HuH-7.5 (cell line): ENCODE results near the gene MINAR2.

Experiments
- DNase-seq: peaks from one replicate; pipeline ENCODE4 v3.0.0; 2011; ENCODE audit warnings: low spot score

Gene MINAR2

GRCh38 chr5:129771058-129771838 is 23.4 kb downstream of the MINAR2 start:
- DNase-seq = peak; percentile 12

GRCh38 chr5:129773376-129773775 is 25.5 kb downstream of the MINAR2 start:
- DNase-seq = no peak

- no peak for DNase-seq
Observed at GRCh38 chr5:129781594-129781993, 33.7 kb downstream of the MINAR2 start.

GRCh38 chr5:129803403-129803802 is 55.5 kb downstream of the MINAR2 start:
- no peak for DNase-seq

GRCh38 chr5:129804705-129805104 is 56.8 kb downstream of the MINAR2 start:
- DNase-seq = no peak

- no peak for DNase-seq
Observed at GRCh38 chr5:129807162-129807814, 59.4 kb downstream of the MINAR2 start.
